PFSK-1 (cell line): ENCODE data around the gene ADAP1.

Experiments used
- FOXP2 ChIP-seq: optimal IDR thresholded peaks from 2 replicates; pipeline ENCODE3; 2011; ENCODE audit warnings: borderline replicate concordance, control low read depth, inconsistent platforms; ENCODE audit not compliant: insufficient read depth; ENCODE audit errors: extremely low read length, extremely low read depth
- POLR2AphosphoS5 ChIP-seq: IDR thresholded peaks from 2 replicates; pipeline ENCODE4 v1.6.1; 2012; ENCODE audit warnings: low read depth, mild to moderate bottlenecking, control low read depth, low read length, moderate library complexity
- REST ChIP-seq, 2 experiments: IDR thresholded peaks; 2 replicates each; pipeline versions ENCODE4 v1.6.1 to v1.8.0; 2011 to 2012; ENCODE audit warnings: low read depth in 2 of 2, low read length in 2 of 2, control low read depth in 1 of 2, inconsistent platforms in 1 of 2, mild to moderate bottlenecking in 1 of 2, moderate library complexity in 1 of 2; ENCODE audit not compliant: insufficient read depth in 1 of 2
- SIN3A ChIP-seq: IDR thresholded peaks from 2 replicates; pipeline ENCODE4 v1.6.1; 2012; ENCODE audit warnings: mild to moderate bottlenecking, low read length, moderate library complexity, borderline replicate concordance; ENCODE audit not compliant: insufficient read depth
- TAF1 ChIP-seq: IDR thresholded peaks from 2 replicates; pipeline ENCODE4 v1.6.1; 2012; ENCODE audit warnings: low read length, control low read depth, borderline replicate concordance; ENCODE audit not compliant: insufficient read depth

The ADAP1 gene

GRCh38 chr7:855686-856369, 98.7 kb downstream of the ADAP1 start:
- no peak for TF ChIP-seq TAF1
- no peak for TF ChIP-seq FOXP2
- TF ChIP-seq SIN3A: no peak
- TF ChIP-seq POLR2AphosphoS5: no peak

GRCh38 chr7:854118-854775, 100.2 kb downstream of the ADAP1 start:
- TF ChIP-seq SIN3A: no peak
- no peak for TF ChIP-seq FOXP2
- TF ChIP-seq POLR2AphosphoS5: no peak
- no peak for TF ChIP-seq TAF1
- no peak for TF ChIP-seq REST (IDR thresholded peaks at IDR 0.05; ENCODE audit: insufficient read depth in 1 of 2, low read depth in 2 of 2, low read length in 2 of 2)

GRCh38 chr7:853366-854117, 100.9 kb downstream of the ADAP1 start:
- no peak for TF ChIP-seq TAF1
- no peak for TF ChIP-seq FOXP2
- TF ChIP-seq REST (IDR thresholded peaks at IDR 0.05; ENCODE audit: insufficient read depth in 1 of 2, low read depth in 2 of 2, low read length in 2 of 2): no peak

- no peak for TF ChIP-seq FOXP2
- no peak for TF ChIP-seq POLR2AphosphoS5
- TF ChIP-seq SIN3A: no peak
- no peak for TF ChIP-seq REST (IDR thresholded peaks at IDR 0.05; ENCODE audit: insufficient read depth in 1 of 2, low read depth in 2 of 2, low read length in 2 of 2)
- TF ChIP-seq TAF1: no peak
Observed at GRCh38 chr7:851204-851603, 103.3 kb downstream of the ADAP1 start.

GRCh38 chr7:849781-850180, 104.7 kb downstream of the ADAP1 start:
- no peak for TF ChIP-seq TAF1
- TF ChIP-seq SIN3A: no peak
- no peak for TF ChIP-seq POLR2AphosphoS5
- TF ChIP-seq FOXP2: no peak
- TF ChIP-seq REST (IDR thresholded peaks at IDR 0.05; ENCODE audit: insufficient read depth in 1 of 2, low read depth in 2 of 2, low read length in 2 of 2): no peak
